Neural cell (in vitro differentiated cells): ENCODE measurements around the gene PTPRD. TPM values are rescaled to one million over a fixed set of nuclear protein-coding genes. Genes with fewer than 3 reads are reported as not detected.

ENCODE experiments used
- H2AFZ ChIP-seq: fragments of 200-600, 300-800 bp; sonication (generic), shearing (Covaris generic); 2 replicates; pipeline ENCODE4 v1.6.0; 2014; ENCODE audit warnings: low read depth, mild to moderate bottlenecking, antibody characterized with exemption, low read length, moderate library complexity
- H3F3A ChIP-seq: fragments of 200-600 bp; shearing (Covaris generic); 2 replicates; pipeline ENCODE4 v1.6.1; 2016; ENCODE audit warnings: mild to moderate bottlenecking, moderate library complexity, mixed read lengths, antibody characterized with exemption, low read length; ENCODE audit not compliant: insufficient read depth, poor library complexity, severe bottlenecking
- H3K27ac ChIP-seq: fragments of 200-600, 300-800 bp; sonication (generic), shearing (Covaris generic); 2 replicates; pipeline ENCODE4 v1.5.1; 2014; ENCODE audit warnings: mild to moderate bottlenecking, low read length, moderate library complexity
- H3K27me3 ChIP-seq: fragments of 300-800, 200-600 bp; sonication (generic), shearing (Covaris generic); 2 replicates; pipeline ENCODE4 v1.6.0; 2014; ENCODE audit warnings: mild to moderate bottlenecking, low read depth, low read length, moderate library complexity; ENCODE audit not compliant: insufficient read depth
- H3K36me3 ChIP-seq: fragments of 300-800, 200-600 bp; sonication (generic), shearing (Covaris generic); 2 replicates; pipeline ENCODE4 v1.5.1; 2014; ENCODE audit warnings: mild to moderate bottlenecking, antibody characterized with exemption, low read length, moderate library complexity; ENCODE audit not compliant: insufficient read depth
- H3K4me2 ChIP-seq: fragments of 300-800, 200-600 bp; sonication (generic), shearing (Covaris generic); 2 replicates; pipeline ENCODE4 v1.6.0; 2014; ENCODE audit warnings: mild to moderate bottlenecking, low read length
- H3K4me3 ChIP-seq: fragments of 300-800, 200-600 bp; sonication (generic), shearing (Covaris generic); 2 replicates; pipeline ENCODE4 v1.5.1; 2014; ENCODE audit warnings: mild to moderate bottlenecking, low read length, moderate library complexity
- H3K79me2 ChIP-seq: fragments of 200-600 bp; shearing (Covaris generic); replicated peaks from 2 replicates; pipeline ENCODE4 v1.6.0; 2014; ENCODE audit warnings: mild to moderate bottlenecking, low read length, moderate library complexity; ENCODE audit not compliant: insufficient read depth
- H3K9ac ChIP-seq: fragments of 300-800, 200-600 bp; sonication (generic), shearing (Covaris generic); 2 replicates; pipeline ENCODE4 v1.6.1; 2016; ENCODE audit warnings: mild to moderate bottlenecking, low read length, mixed read lengths
- H3K9me2 ChIP-seq: fragments of 200-600 bp; shearing (Covaris generic); 2 replicates; pipeline ENCODE4 v1.6.1; 2016; ENCODE audit warnings: mild to moderate bottlenecking, low read length, mixed read lengths; ENCODE audit not compliant: insufficient read depth
- H3K9me3 ChIP-seq: fragments of 200-600, 300-800 bp; sonication (generic), shearing (Covaris generic); 2 replicates; pipeline ENCODE4 v1.6.1; 2016; ENCODE audit warnings: mild to moderate bottlenecking, mixed run types, low read length, moderate library complexity, mixed read lengths
- H4K20me1 ChIP-seq: fragments of 200-600 bp; shearing (Covaris generic); 2 replicates; pipeline ENCODE4 v1.6.1; 2016; ENCODE audit warnings: mild to moderate bottlenecking, mixed run types; ENCODE audit not compliant: insufficient read depth
- CTCF ChIP-seq: fragments of 450-650 bp; IDR thresholded peaks from 2 replicates; pipeline ENCODE4 v1.5.1; 2014; ENCODE audit warnings: antibody characterized with exemption, mild to moderate bottlenecking, moderate library complexity; ENCODE audit not compliant: poor library complexity, severe bottlenecking
- MXI1 ChIP-seq: fragments of 450-650 bp; conservative IDR thresholded peaks from 2 replicates; pipeline ENCODE4 v1.6.1; 2014; ENCODE audit warnings: antibody characterized with exemption, mild to moderate bottlenecking; ENCODE audit not compliant: poor library complexity, severe bottlenecking
- POLR2AphosphoS5 ChIP-seq: IDR thresholded peaks from 2 replicates; pipeline ENCODE4 v1.6.1; 2012
- RAD21 ChIP-seq: fragments of 450-650 bp; conservative IDR thresholded peaks from 2 replicates; pipeline ENCODE4 v1.6.1; 2014; ENCODE audit warnings: antibody characterized with exemption, mild to moderate bottlenecking, moderate library complexity
- REST ChIP-seq: IDR thresholded peaks from 2 replicates; pipeline ENCODE4 v1.6.1; 2012; ENCODE audit warnings: borderline replicate concordance
- SMC3 ChIP-seq: fragments of 450-650 bp; conservative IDR thresholded peaks from 2 replicates; pipeline ENCODE4 v1.6.1; 2014; ENCODE audit warnings: antibody characterized with exemption, mild to moderate bottlenecking, moderate library complexity; ENCODE audit not compliant: poor library complexity
- TAF1 ChIP-seq: IDR thresholded peaks from 2 replicates; pipeline ENCODE4 v1.6.1; 2012; ENCODE audit warnings: low read depth
- polyA plus RNA-seq: library from polyadenylated mRNA; depleted of rRNA; stranded (reverse); fragments of >200 nt; gene quantifications from 2 replicates; pipeline ENCODE4 v1.2.3, GENCODE V29; 2014

PTPRD gene
- polyA plus RNA-seq, 1 donor from 2014 or later = 143 TPM

DNA sequence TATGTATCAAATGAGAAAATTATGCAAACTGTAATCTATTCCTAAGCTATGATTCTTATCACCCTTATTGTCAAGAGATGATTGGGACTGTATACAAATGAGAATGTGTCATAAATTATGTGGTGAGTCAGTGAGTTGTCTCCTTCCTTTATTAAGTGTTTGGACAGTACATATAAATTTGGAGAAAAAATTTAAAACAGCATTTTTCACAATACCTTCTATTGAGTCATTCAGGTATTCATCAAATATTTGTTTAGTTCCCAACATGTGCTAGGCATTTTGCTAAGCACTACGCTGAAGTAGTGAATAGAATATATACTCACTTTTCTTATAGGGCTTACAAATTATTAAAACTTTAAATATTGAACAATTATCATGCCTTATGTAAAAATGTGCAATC lies 36.3 kb upstream of the PTPRD start:
- no peak for TF ChIP-seq CTCF
- TF ChIP-seq TAF1 = no peak
- no peak for TF ChIP-seq RAD21
- no peak for TF ChIP-seq POLR2AphosphoS5
- TF ChIP-seq REST = no peak
- TF ChIP-seq SMC3 = no peak
- TF ChIP-seq MXI1 = no peak
- H4K20me1 ChIP-seq = no peaks in the 10 kb centered on the region
- no peak overlapping the region for H3K27ac ChIP-seq
- H2AFZ ChIP-seq = no peak overlapping the region
- H3K27me3 ChIP-seq = no peaks in the 10 kb centered on the region
- H3K4me3 ChIP-seq = no peak overlapping the region
- H3K79me2 ChIP-seq = no peaks in the 10 kb centered on the region
- H3K36me3 ChIP-seq = no peaks in the 10 kb centered on the region
- no peaks in the 10 kb centered on the region for H3K9me2 ChIP-seq
- no peaks in the 10 kb centered on the region for H3F3A ChIP-seq
- peaks cover 4% of the 10 kb centered on the region for H3K9me3 ChIP-seq
- no peak overlapping the region for H3K4me2 ChIP-seq
- H3K9ac ChIP-seq = no peak overlapping the region

DNA sequence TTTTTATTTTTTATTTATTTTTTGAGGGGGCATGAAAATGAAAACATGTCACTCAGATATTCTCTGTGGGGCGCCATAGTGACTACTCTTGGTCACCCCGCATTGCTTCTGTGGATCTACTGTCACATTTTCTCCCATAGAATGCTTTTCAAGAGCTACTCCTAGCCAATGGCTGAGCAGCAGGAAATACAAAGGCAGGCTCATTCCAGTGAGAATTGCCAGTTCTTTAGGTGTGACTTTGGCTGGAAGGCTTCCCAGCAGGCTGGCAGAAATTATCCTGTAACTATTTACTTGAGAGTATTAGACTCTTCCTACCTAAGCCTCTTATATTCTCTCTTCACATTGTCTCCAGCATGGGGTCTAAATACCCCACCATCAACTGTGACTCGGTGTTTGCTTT lies 21.0 kb upstream of the PTPRD start:
- no peaks in the 10 kb centered on the region for H3K27me3 ChIP-seq
- no peak overlapping the region for H3K4me3 ChIP-seq
- no peak overlapping the region for H3K4me2 ChIP-seq
- no peaks in the 10 kb centered on the region for H3K9me2 ChIP-seq
- no peak for TF ChIP-seq REST
- H3K36me3 ChIP-seq = no peaks in the 10 kb centered on the region
- H4K20me1 ChIP-seq = no peaks in the 10 kb centered on the region
- no peaks in the 10 kb centered on the region for H3K9me3 ChIP-seq
- H3K79me2 ChIP-seq = no peaks in the 10 kb centered on the region
- H3K27ac ChIP-seq = no peak overlapping the region
- no peak overlapping the region for H3K9ac ChIP-seq
- H2AFZ ChIP-seq = no peak overlapping the region
- H3F3A ChIP-seq = no peaks in the 10 kb centered on the region
